HL-60 (cell line): ENCODE measurements around the gene LRRN2.

ENCODE experiments used
- DNase-seq, 2 experiments: peaks; one replicate each; pipeline ENCODE4 v3.0.0-alpha.2; 2010 to 2020; ENCODE audit warnings: low read depth in 1 of 2, low spot score in 1 of 2
- H3K27ac ChIP-seq: fragments of 250-450 bp; sonication (Bioruptor Pico); replicated peaks from 2 replicates; pipeline ENCODE4 v1.5.1; 2020; ENCODE audit warnings: mild to moderate bottlenecking, moderate library complexity
- H3K27me3 ChIP-seq: fragments of 250-450 bp; sonication (Bioruptor Pico); 2 replicates; pipeline ENCODE4 v1.5.1; 2021; ENCODE audit warnings: mild to moderate bottlenecking, moderate library complexity; ENCODE audit not compliant: insufficient read depth, poor library complexity, severe bottlenecking
- H3K4me3 ChIP-seq: replicated peaks from 2 replicates; pipeline ENCODE4 v1.5.1; 2011; ENCODE audit warnings: mild to moderate bottlenecking, control low read depth, low read length; ENCODE audit not compliant: insufficient read depth
- CTCF ChIP-seq: IDR thresholded peaks from one replicate; pipeline ENCODE4 v1.5.1; 2011; ENCODE audit warnings: low read length, control low read depth, inconsistent platforms; ENCODE audit not compliant: insufficient read depth
- GABPA ChIP-seq: IDR thresholded peaks from 2 replicates; pipeline ENCODE4 v1.6.1; 2012; ENCODE audit warnings: low read depth
- POLR2AphosphoS5 ChIP-seq: IDR thresholded peaks from 2 replicates; pipeline ENCODE4 v1.6.1; 2012; ENCODE audit warnings: low read depth
- REST ChIP-seq: IDR thresholded peaks from 2 replicates; pipeline ENCODE4 v1.6.1; 2012; ENCODE audit warnings: low read depth; ENCODE audit not compliant: insufficient replicate concordance
- SPI1 ChIP-seq: IDR thresholded peaks from 2 replicates; pipeline ENCODE4 v1.6.1; 2012; ENCODE audit warnings: low read depth, mild to moderate bottlenecking, borderline replicate concordance

The LRRN2 gene

GRCh38 chr1:204653590-204654340, 31.8 kb downstream of the LRRN2 start:
- no peak for TF ChIP-seq SPI1
- no peak for TF ChIP-seq REST
- no peak for TF ChIP-seq POLR2AphosphoS5
- TF ChIP-seq CTCF: no peak
- no peak for TF ChIP-seq GABPA
- Histone ChIP-seq H3K27ac (no peak overlapping the region), H3K4me3 (no peak overlapping the region), H3K27me3 (peaks cover 3% of the 10 kb centered on the region)
- no peak for DNase-seq

- Histone ChIP-seq H3K4me3 (no peak overlapping the region), H3K27ac (no peak overlapping the region), H3K27me3 (peaks cover 3% of the 10 kb centered on the region)
- DNase-seq: no peak
- TF ChIP-seq SPI1 (no peak), CTCF (no peak), GABPA (no peak), REST (no peak), POLR2AphosphoS5 (no peak)
These were observed 33.0 kb downstream of the LRRN2 start for GRCh38 chr1:204652497-204652896.

GRCh38 chr1:204651843-204652421, 33.6 kb downstream of the LRRN2 start:
- Histone ChIP-seq H3K4me3 (no peak overlapping the region), H3K27ac (no peak overlapping the region), H3K27me3 (peaks cover 3% of the 10 kb centered on the region)
- DNase-seq: no peak
- TF ChIP-seq REST: no peak
- no peak for TF ChIP-seq POLR2AphosphoS5
- TF ChIP-seq CTCF: no peak
- no peak for TF ChIP-seq SPI1
- no peak for TF ChIP-seq GABPA
